Brain microvascular endothelial cell (primary cell): Measurements from ENCODE around the gene TEDC2.
"Not testable (repeated sequence)": the region's sequence is repeated elsewhere in the genome, so short reads cannot be mapped to it uniquely, and the experiment has no call there.

Experiments
- DNase-seq: peaks from one replicate; pipeline ENCODE4 v3.0.0-alpha.2; 2020
- H3K27ac ChIP-seq: fragments of 250-450 bp; sonication (Bioruptor Pico); 2 replicates; pipeline ENCODE4 v1.5.1; 2020; ENCODE audit warnings: mild to moderate bottlenecking, moderate library complexity
- H3K27me3 ChIP-seq: fragments of 250-450 bp; sonication (Bioruptor Pico); replicated peaks from 2 replicates; pipeline ENCODE4 v1.5.1; 2020; ENCODE audit warnings: mild to moderate bottlenecking
- H3K36me3 ChIP-seq: fragments of 250-450 bp; sonication (Bioruptor Pico); replicated peaks from 2 replicates; pipeline ENCODE4 v1.5.1; 2020; ENCODE audit warnings: mild to moderate bottlenecking
- H3K4me3 ChIP-seq: 2 replicates; pipeline ENCODE4 v1.5.1; 2011; ENCODE audit warnings: low read depth, mild to moderate bottlenecking, control low read depth, low read length, moderate library complexity
- CTCF ChIP-seq: IDR thresholded peaks from 2 replicates; pipeline ENCODE4 v1.5.1; 2011; ENCODE audit warnings: low read depth, mild to moderate bottlenecking, moderate library complexity, low read length, control low read depth, inconsistent platforms; ENCODE audit errors: missing control alignments
- in situ Hi-C: cut with HindIII; loops from 2 replicates; pipeline ENCODE4 v1.10.0; 2017; ENCODE audit warnings: low sequenced_read_pairs, low pct_ligation_motif_present

Gene TEDC2

DNA sequence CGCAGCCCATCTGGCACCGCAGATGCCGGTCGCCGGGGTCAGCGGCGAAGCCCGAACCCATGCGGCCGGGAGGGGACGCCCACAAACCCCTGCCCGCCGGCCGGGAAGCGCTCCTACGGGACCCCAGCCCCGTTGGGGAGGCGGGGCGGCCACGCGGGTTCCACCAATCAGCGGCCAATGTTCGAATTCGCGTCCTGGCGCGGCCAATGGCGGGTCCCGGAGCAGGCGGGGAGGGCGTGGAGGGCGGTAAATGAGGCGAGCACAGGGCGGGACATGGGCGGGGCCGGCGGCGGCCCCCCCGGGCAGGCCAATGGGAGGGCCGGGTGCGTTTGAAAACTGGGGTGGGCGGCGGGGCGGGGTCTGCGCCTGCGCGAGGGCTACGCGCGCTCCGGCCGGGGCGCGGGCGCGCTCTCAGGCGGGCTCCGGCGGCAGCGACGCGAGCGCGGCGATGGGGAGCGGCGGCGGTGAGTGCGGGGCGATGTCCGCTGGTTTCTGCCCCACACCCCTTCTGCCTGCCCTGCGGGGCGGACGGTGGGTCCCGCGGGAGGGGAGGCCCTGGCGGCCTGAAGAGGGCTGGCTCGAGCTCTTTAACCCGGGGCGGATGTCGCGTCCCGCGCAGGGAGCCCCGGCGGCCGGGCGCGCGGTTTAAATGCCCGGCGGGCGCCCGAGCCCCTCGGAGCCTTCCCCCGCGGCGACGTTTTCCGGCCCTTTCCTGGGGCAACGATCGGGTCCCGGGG is 30.7 kb upstream of the TEDC2 start, which contains the start of gene CCNF:
CCNF (plus strand) TSS at position 414 of the 737 bp plus-strand sequence; CDS start at position 449, 35 bp downstream.
- in situ Hi-C loops = no loop called here
- Histone ChIP-seq H3K27ac (peak within 1 kb of the TSS; percentile 22), H3K27me3 (no peaks in the 10 kb centered on the region), H3K36me3 (peaks cover 7% of the 10 kb centered on the region), H3K4me3 (peak within 1 kb of the TSS; percentile 76)
- peak; percentile 94 for DNase-seq
- no peak for TF ChIP-seq CTCF

DNA sequence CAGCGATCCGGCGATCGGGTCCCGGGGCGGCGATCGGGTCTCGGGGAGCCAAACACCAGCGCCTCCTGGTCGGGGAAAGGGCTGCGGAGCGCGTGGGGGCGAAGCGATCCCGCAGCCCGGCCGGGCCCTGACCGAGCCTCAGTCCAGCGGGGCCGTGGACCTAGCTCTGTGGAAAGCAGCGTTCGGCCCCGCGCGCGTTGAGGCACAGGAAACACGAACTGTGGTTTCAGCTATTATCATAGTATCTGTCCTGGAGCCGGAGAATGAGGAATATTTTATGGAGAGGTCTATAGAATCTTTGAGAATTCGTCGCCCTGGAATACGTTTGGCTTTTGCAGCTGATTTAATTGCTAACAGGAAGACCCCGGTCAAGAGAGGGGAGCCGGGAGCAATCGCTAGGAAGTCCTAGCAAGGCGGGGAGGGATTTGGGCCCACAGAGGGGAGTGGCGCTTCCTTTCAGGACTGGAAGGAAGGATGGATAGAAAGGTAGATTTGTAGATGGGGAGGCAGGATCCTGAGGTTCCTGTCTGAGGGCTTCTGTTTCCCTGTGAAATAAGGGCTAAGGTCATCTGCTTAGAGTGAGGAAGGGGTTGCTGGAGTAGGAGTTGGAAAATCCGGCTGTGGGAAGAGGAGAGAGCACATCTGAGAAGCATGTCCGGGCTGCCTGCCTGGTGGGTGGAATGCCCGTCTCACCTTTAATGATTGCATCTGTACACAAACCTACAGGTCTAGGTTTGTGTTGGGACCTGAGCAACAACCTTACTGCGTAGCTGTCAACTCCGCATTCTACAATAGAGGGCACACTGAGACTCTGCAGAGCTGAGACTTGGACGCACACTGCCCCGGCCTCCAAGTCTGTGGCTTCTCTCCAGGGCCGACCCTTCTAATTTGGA is 29.9 kb upstream of the TEDC2 start:
- TF ChIP-seq CTCF = peak; percentile 37
- H3K27ac ChIP-seq = no peak overlapping the region
- no peaks in the 10 kb centered on the region for H3K27me3 ChIP-seq
- H3K36me3 ChIP-seq = peaks cover 7% of the 10 kb centered on the region
- peak overlapping the region; percentile 76 for H3K4me3 ChIP-seq
- no peak for DNase-seq
- in situ Hi-C loops = no loop called here

DNA sequence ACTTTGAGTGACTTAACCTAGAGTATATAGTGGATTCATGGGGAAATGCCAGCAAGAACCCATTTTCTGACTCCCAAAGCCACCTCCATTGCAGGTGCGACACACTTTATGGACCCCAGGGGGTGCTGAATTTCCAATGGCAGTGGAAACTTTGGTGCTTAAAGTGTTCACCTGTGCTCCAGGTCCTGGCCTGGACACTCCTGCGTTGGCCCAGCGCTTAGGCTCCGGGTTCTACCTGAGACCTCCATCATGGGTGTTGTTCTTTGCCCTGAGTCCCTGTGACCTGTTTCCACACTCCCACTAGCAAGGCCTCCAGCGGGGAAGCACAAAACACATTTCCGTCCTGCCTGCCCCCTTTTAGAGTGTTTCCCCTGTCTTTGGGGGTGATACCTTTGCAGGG is 27.6 kb upstream of the TEDC2 start:
- DNase-seq = no peak
- peak; percentile 10 for TF ChIP-seq CTCF
- Histone ChIP-seq H3K27me3 (no peaks in the 10 kb centered on the region), H3K4me3 (no peak overlapping the region), H3K27ac (no peak overlapping the region), H3K36me3 (peaks cover 24% of the 10 kb centered on the region)
- in situ Hi-C loops = no loop called here

- Histone ChIP-seq H3K4me3 (no peak overlapping the region), H3K36me3 (peaks cover 27% of the 10 kb centered on the region), H3K27ac (no peak overlapping the region), H3K27me3 (no peaks in the 10 kb centered on the region)
- TF ChIP-seq CTCF = no peak
- in situ Hi-C loops = no loop called here
- DNase-seq = no peak
These were observed 27.0 kb upstream of the TEDC2 start for GRCh38 chr16:2432801-2433505.

GRCh38 chr16:2435236-2435635 is 24.7 kb upstream of the TEDC2 start:
- H3K36me3 ChIP-seq = peaks cover 38% of the 10 kb centered on the region
- H3K4me3 ChIP-seq, DNase-seq, H3K27ac ChIP-seq, H3K27me3 ChIP-seq, in situ Hi-C loops: not testable (repeated sequence)

- Histone ChIP-seq H3K36me3 (peaks cover 38% of the 10 kb centered on the region), H3K27me3 (no peaks in the 10 kb centered on the region), H3K27ac (no peak overlapping the region), H3K4me3 (no peak overlapping the region)
- no peak for DNase-seq
- in situ Hi-C loops = no loop called here
- TF ChIP-seq CTCF = no peak
These were observed 23.8 kb upstream of the TEDC2 start for GRCh38 chr16:2436110-2436509.
